H9 (cell line): Measurements from ENCODE around the gene CIPC. TPM values are rescaled to one million over a fixed set of nuclear protein-coding genes. Genes with fewer than 3 reads are reported as not detected.

Source experiments
- DNase-seq: peaks from one replicate; pipeline ENCODE4 v3.0.0-alpha.2; 2017
- H2AFZ ChIP-seq: one replicate; pipeline ENCODE4 v1.6.1; 2013; ENCODE audit warnings: mild to moderate bottlenecking, low read length, control low read depth, moderate library complexity
- H2AK5ac ChIP-seq: 2 replicates; pipeline ENCODE4 v1.6.1; 2013; ENCODE audit warnings: low read length, control low read depth, mixed read lengths; ENCODE audit not compliant: insufficient read length
- H2BK120ac ChIP-seq: one replicate; pipeline ENCODE4 v1.6.1; 2013; ENCODE audit warnings: low read depth, mild to moderate bottlenecking, low read length, control low read depth, inconsistent platforms; ENCODE audit not compliant: poor library complexity, severe bottlenecking
- H2BK12ac ChIP-seq: 2 replicates; pipeline ENCODE4 v1.6.1; 2013; ENCODE audit warnings: low read length, control low read depth, mixed read lengths, low read depth; ENCODE audit not compliant: insufficient read length
- H2BK15ac ChIP-seq: 2 replicates; pipeline ENCODE4 v1.6.1; 2013; ENCODE audit warnings: low read depth, low read length, control low read depth
- H2BK20ac ChIP-seq: one replicate; pipeline ENCODE4 v1.6.1; 2013; ENCODE audit warnings: low read depth, mild to moderate bottlenecking, low read length, control low read depth, inconsistent platforms; ENCODE audit not compliant: poor library complexity, severe bottlenecking
- H2BK5ac ChIP-seq: 2 replicates; pipeline ENCODE4 v1.6.1; 2013; ENCODE audit warnings: low read length, control low read depth, mixed read lengths; ENCODE audit not compliant: insufficient read length
- H3K14ac ChIP-seq: 2 replicates; pipeline ENCODE4 v1.6.1; 2013; ENCODE audit warnings: low read length, control low read depth; ENCODE audit not compliant: insufficient read depth
- H3K18ac ChIP-seq: 2 replicates; pipeline ENCODE4 v1.6.1; 2013; ENCODE audit warnings: low read depth, mild to moderate bottlenecking, mixed read lengths, low read length, control low read depth; ENCODE audit not compliant: insufficient read length
- H3K23ac ChIP-seq: 2 replicates; pipeline ENCODE4 v1.6.1; 2013; ENCODE audit warnings: low read length, control low read depth, mixed read lengths, low read depth; ENCODE audit not compliant: insufficient read length
- H3K23me2 ChIP-seq: 2 replicates; pipeline ENCODE4 v1.6.1; 2013; ENCODE audit warnings: low read depth, mild to moderate bottlenecking, mixed read lengths, low read length, control low read depth; ENCODE audit not compliant: insufficient read length, poor library complexity, severe bottlenecking
- H3K27ac ChIP-seq: 2 replicates; pipeline ENCODE4 v1.5.1; 2013; ENCODE audit warnings: low read length, control low read depth, mixed read lengths, low read depth; ENCODE audit not compliant: insufficient read length
- H3K27me3 ChIP-seq: 2 replicates; pipeline ENCODE4 v1.6.1; 2013; ENCODE audit warnings: low read length, control low read depth, inconsistent platforms; ENCODE audit not compliant: insufficient read depth
- H3K4ac ChIP-seq: 2 replicates; pipeline ENCODE4 v1.6.1; 2013; ENCODE audit warnings: low read depth, mild to moderate bottlenecking, control low read depth, inconsistent platforms, low read length, moderate library complexity
- H3K4me1 ChIP-seq: 2 replicates; pipeline ENCODE4 v1.6.1; 2013; ENCODE audit warnings: low read length, control low read depth, inconsistent platforms; ENCODE audit not compliant: insufficient read depth
- H3K4me2 ChIP-seq: 2 replicates; pipeline ENCODE4 v1.6.1; 2013; ENCODE audit warnings: low read length, control low read depth, mixed read lengths; ENCODE audit not compliant: insufficient read length, insufficient read depth
- H3K56ac ChIP-seq: 2 replicates; pipeline ENCODE4 v1.6.1; 2013; ENCODE audit warnings: low read depth, mild to moderate bottlenecking, mixed read lengths, low read length, control low read depth; ENCODE audit not compliant: insufficient read length
- H3K79me1 ChIP-seq: 2 replicates; pipeline ENCODE4 v1.6.1; 2013; ENCODE audit warnings: low read depth, mild to moderate bottlenecking, moderate library complexity, low read length, control low read depth, inconsistent platforms; ENCODE audit not compliant: insufficient read depth, poor library complexity, severe bottlenecking
- H3K79me2 ChIP-seq: 2 replicates; pipeline ENCODE4 v1.6.1; 2013; ENCODE audit warnings: low read length, control low read depth, inconsistent platforms; ENCODE audit not compliant: insufficient read depth
- H3K9ac ChIP-seq: 2 replicates; pipeline ENCODE4 v1.6.1; 2013; ENCODE audit warnings: low read length, control low read depth, mixed read lengths; ENCODE audit not compliant: insufficient read length; ENCODE audit errors: extremely low read depth
- H3K9me3 ChIP-seq: one replicate; pipeline ENCODE4 v1.6.1; 2013; ENCODE audit warnings: low read depth, low read length, inconsistent platforms; ENCODE audit not compliant: control insufficient read depth
- H3T11ph ChIP-seq: one replicate; pipeline ENCODE4 v1.6.1; 2013; ENCODE audit warnings: mild to moderate bottlenecking, low read length, control low read depth, inconsistent platforms
- H4K20me1 ChIP-seq: one replicate; pipeline ENCODE4 v1.6.1; 2013; ENCODE audit not compliant: control insufficient read depth, insufficient read length, insufficient read depth
- H4K5ac ChIP-seq: 2 replicates; pipeline ENCODE4 v1.6.1; 2013; ENCODE audit warnings: low read depth, mild to moderate bottlenecking, mixed read lengths, low read length, control low read depth; ENCODE audit not compliant: insufficient read length
- H4K8ac ChIP-seq: replicated peaks from 2 replicates; pipeline ENCODE4 v1.6.1; 2013; ENCODE audit warnings: low read length, control low read depth, mixed read lengths, low read depth; ENCODE audit not compliant: insufficient read length
- H4K91ac ChIP-seq: 2 replicates; pipeline ENCODE4 v1.6.1; 2013; ENCODE audit warnings: low read depth, mild to moderate bottlenecking, moderate library complexity, mixed read lengths, low read length, control low read depth; ENCODE audit not compliant: insufficient read length
- H3K27ac Mint-ChIP-seq, 3 experiments: 2 replicates in 2 of 3; 3 replicates in 1 of 3; pipeline ENCODE4 v1.8.0; 2020 to 2021; ENCODE audit warnings: mixed read lengths in 3 of 3, mild to moderate bottlenecking in 1 of 3, moderate library complexity in 1 of 3
- H3K27me3 Mint-ChIP-seq: 2 replicates; pipeline ENCODE4 v1.8.0; 2021; ENCODE audit warnings: low read depth, mild to moderate bottlenecking, moderate library complexity, mixed read lengths
- H3K36me3 Mint-ChIP-seq, 3 experiments: 2 replicates in 2 of 3; 3 replicates in 1 of 3; pipeline ENCODE4 v1.8.0; 2020 to 2021; ENCODE audit warnings: low read depth in 3 of 3, mixed read lengths in 3 of 3; ENCODE audit not compliant: insufficient read depth in 1 of 3
- H3K4me1 Mint-ChIP-seq, 2 experiments: 2 replicates each; pipeline ENCODE4 v1.8.0; 2020; ENCODE audit warnings: mixed read lengths in 2 of 2
- H3K4me3 Mint-ChIP-seq, 2 experiments: 2 replicates in 1 of 2; 3 replicates in 1 of 2; pipeline ENCODE4 v1.8.0; 2020 to 2021; ENCODE audit warnings: mild to moderate bottlenecking in 2 of 2, mixed read lengths in 2 of 2, moderate library complexity in 1 of 2
- H3K9me3 Mint-ChIP-seq, 2 experiments: 2 replicates in 1 of 2; 3 replicates in 1 of 2; pipeline ENCODE4 v1.8.0; 2020; ENCODE audit warnings: mild to moderate bottlenecking in 2 of 2, mixed read lengths in 2 of 2, moderate library complexity in 1 of 2
- WGBS: extraction: QIAGEN DNeasy Blood & Tissue Kit; methylation state at CpG from one replicate; pipeline ENCODE4 v1.1.7; 2013; ENCODE audit warnings: missing lambda C conversion rate, low lambda C conversion rate, mixed read lengths; ENCODE audit not compliant: insufficient read length; ENCODE audit errors: extremely low coverage; 5-methylcytosine and 5-hydroxymethylcytosine counted together
- total RNA-seq: library from RNA; stranded (reverse); gene quantifications from 2 replicates; pipeline ENCODE4 v1.2.1, GENCODE V29; 2021
- TF ChIP-seq, protein P1 (sequence below): fragments of 200-600 bp; sonication (generic); conservative IDR thresholded peaks from 3 replicates; pipeline ENCODE4 v1.8.0; 2021; ENCODE audit warnings: antibody characterized with exemption, mild to moderate bottlenecking

Gene CIPC
- total RNA-seq, 1 experiment from 2014 or later: 23.4 TPM

DNA sequence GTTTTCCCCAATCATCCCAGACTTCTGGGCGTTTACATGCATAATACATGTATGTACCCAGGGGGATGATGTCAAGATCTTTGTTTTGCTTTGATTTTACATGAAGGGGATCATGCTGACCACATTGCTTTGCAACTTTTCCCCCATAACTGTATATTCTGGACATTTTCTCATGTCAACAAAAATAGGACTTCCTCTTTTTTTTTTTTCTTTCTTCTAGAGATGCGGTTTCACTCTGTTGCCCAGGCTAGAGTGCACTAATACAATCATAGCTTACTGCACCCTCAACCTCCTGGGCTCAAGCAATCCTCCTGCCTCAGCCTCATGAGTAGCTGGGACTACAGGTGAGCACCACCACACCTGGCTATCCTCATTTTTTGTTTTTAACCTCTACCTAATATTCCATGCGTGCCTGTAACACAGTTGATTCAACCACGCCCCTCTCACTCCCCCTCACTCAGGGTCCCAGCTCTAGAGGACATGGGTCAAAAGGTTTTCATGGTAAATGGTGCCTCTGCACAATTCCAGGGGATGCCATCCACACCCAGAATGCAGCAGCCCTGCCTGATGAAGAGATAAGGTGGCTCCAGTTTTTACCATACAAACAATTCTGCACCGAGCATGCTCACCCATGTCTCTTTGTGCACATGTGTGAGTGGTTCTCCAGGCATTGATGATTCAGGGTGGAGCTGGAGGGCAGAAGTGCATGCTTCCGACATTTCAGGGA lies 32.0 kb upstream of the CIPC start:
- Histone ChIP-seq H4K5ac (no peak overlapping the region), H4K91ac (no peak overlapping the region), H3K9ac (no peak overlapping the region), H2BK12ac (no peak overlapping the region), H3K4ac (no peak overlapping the region), H3K18ac (no peak overlapping the region), H2BK15ac (no peak overlapping the region), H3K23ac (no peak overlapping the region), H2BK5ac (no peak overlapping the region), H3K27ac (no peak overlapping the region), H3T11ph (no peak overlapping the region), H3K23me2 (no peaks in the 10 kb centered on the region), H4K8ac (no peak overlapping the region), H3K4me2 (no peak overlapping the region), H2AFZ (no peak overlapping the region), H3K56ac (no peak overlapping the region), H3K4me1 (peaks cover 5% of the 10 kb centered on the region; the same call in 1 of the 2 replicates), H3K79me2 (no peaks in the 10 kb centered on the region), H3K9me3 (no peaks in the 10 kb centered on the region), H4K20me1 (no peaks in the 10 kb centered on the region), H3K27me3 (no peaks in the 10 kb centered on the region), H3K79me1 (no peaks in the 10 kb centered on the region), H2BK20ac (no peak overlapping the region), H2AK5ac (no peak overlapping the region), H2BK120ac (no peak overlapping the region), H3K14ac (no peak overlapping the region)
- no peak for DNase-seq
- H3K4me3 Mint-ChIP-seq: no peak overlapping the region
- no CpG with 5 or more reads among the region's 6 CpGs for WGBS
- no peak overlapping the region for H3K27ac Mint-ChIP-seq
- no peaks in the 10 kb centered on the region for H3K36me3 Mint-ChIP-seq
- peaks cover 1% of the 10 kb centered on the region; the same call in 1 of the 2 replicates for H3K27me3 Mint-ChIP-seq
- H3K4me1 Mint-ChIP-seq: peaks cover 18 to 25% of the 10 kb centered on the region in 2 experiments
- TF ChIP-seq, protein P1, sequence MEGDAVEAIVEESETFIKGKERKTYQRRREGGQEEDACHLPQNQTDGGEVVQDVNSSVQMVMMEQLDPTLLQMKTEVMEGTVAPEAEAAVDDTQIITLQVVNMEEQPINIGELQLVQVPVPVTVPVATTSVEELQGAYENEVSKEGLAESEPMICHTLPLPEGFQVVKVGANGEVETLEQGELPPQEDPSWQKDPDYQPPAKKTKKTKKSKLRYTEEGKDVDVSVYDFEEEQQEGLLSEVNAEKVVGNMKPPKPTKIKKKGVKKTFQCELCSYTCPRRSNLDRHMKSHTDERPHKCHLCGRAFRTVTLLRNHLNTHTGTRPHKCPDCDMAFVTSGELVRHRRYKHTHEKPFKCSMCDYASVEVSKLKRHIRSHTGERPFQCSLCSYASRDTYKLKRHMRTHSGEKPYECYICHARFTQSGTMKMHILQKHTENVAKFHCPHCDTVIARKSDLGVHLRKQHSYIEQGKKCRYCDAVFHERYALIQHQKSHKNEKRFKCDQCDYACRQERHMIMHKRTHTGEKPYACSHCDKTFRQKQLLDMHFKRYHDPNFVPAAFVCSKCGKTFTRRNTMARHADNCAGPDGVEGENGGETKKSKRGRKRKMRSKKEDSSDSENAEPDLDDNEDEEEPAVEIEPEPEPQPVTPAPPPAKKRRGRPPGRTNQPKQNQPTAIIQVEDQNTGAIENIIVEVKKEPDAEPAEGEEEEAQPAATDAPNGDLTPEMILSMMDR: no peak
- H3K9me3 Mint-ChIP-seq: no peaks in the 10 kb centered on the region
